ENCODE results near the gene CLSTN2. TPM values are rescaled to one million over a fixed set of nuclear protein-coding genes. Genes with fewer than 3 reads are reported as not detected.

CLSTN2 gene
- polyA plus RNA-seq, 1 experiment = 0.04 TPM

GRCh38 chr3:140344082-140344454 is 409.1 kb downstream of the CLSTN2 start:
- H3K4me3 ChIP-seq (ENCODE audit: low read depth, low read length) = no peak overlapping the region
- CTCF ChIA-PET = no interaction called here
- no peak for DNase-seq (ENCODE audit: low read depth, low spot score)
- H3K9me3 ChIP-seq (ENCODE audit: control insufficient read depth, insufficient read depth, low read length) = no peaks in the 10 kb centered on the region
- no peak overlapping the region for H3K27ac ChIP-seq (ENCODE audit: low read depth, low read length)
- TF ChIP-seq, protein P1, sequence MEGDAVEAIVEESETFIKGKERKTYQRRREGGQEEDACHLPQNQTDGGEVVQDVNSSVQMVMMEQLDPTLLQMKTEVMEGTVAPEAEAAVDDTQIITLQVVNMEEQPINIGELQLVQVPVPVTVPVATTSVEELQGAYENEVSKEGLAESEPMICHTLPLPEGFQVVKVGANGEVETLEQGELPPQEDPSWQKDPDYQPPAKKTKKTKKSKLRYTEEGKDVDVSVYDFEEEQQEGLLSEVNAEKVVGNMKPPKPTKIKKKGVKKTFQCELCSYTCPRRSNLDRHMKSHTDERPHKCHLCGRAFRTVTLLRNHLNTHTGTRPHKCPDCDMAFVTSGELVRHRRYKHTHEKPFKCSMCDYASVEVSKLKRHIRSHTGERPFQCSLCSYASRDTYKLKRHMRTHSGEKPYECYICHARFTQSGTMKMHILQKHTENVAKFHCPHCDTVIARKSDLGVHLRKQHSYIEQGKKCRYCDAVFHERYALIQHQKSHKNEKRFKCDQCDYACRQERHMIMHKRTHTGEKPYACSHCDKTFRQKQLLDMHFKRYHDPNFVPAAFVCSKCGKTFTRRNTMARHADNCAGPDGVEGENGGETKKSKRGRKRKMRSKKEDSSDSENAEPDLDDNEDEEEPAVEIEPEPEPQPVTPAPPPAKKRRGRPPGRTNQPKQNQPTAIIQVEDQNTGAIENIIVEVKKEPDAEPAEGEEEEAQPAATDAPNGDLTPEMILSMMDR (IDR thresholded peaks at IDR 0.05; ENCODE audit: low read depth, low read length) = no peak
- POLR2A ChIA-PET = no interaction called here
- H3K27me3 ChIP-seq (ENCODE audit: control insufficient read depth, insufficient read depth, low read length) = no peaks in the 10 kb centered on the region

- ChIA-PET POLR2A (no interaction called here), CTCF (no interaction called here)
- Histone ChIP-seq H3K27me3 (ENCODE audit: control insufficient read depth, insufficient read depth, low read length) (no peaks in the 10 kb centered on the region), H3K27ac (ENCODE audit: low read depth, low read length) (no peak overlapping the region), H3K9me3 (ENCODE audit: control insufficient read depth, insufficient read depth, low read length) (no peaks in the 10 kb centered on the region), H3K4me3 (ENCODE audit: low read depth, low read length) (no peak overlapping the region)
- TF ChIP-seq, protein P1 (IDR thresholded peaks at IDR 0.05; ENCODE audit: low read depth, low read length) = no peak
- no peak for DNase-seq (ENCODE audit: low read depth, low spot score)
These were observed 409.7 kb downstream of the CLSTN2 start for GRCh38 chr3:140344601-140345205.

DNA sequence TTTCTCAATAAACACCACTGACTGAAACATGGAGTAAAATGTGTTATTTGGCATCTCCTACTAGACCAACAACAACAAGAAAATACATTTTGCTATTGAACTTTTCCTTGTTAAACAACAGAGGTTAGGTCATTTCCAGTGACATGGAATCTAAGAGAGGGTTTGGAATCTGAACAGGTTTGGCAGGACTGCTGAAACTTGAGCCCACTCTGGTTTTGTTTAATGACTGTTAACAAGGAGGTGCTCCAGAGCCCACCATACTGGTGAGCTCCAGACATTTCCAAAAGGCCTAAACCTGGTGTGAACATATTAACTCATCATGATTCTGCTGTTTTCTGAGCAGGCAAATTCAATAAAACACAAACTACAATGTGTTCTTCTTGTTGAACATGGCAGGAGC is 412.2 kb downstream of the CLSTN2 start:
- no peaks in the 10 kb centered on the region for H3K27me3 ChIP-seq (ENCODE audit: control insufficient read depth, insufficient read depth, low read length)
- TF ChIP-seq, protein P1 (IDR thresholded peaks at IDR 0.05; ENCODE audit: low read depth, low read length) = no peak
- no peak overlapping the region for H3K27ac ChIP-seq (ENCODE audit: low read depth, low read length)
- H3K4me3 ChIP-seq (ENCODE audit: low read depth, low read length) = no peak overlapping the region
- POLR2A ChIA-PET = no interaction called here
- CTCF ChIA-PET = no interaction called here
- no peak for DNase-seq (ENCODE audit: low read depth, low spot score)
- no peaks in the 10 kb centered on the region for H3K9me3 ChIP-seq (ENCODE audit: control insufficient read depth, insufficient read depth, low read length)

GRCh38 chr3:140349938-140350337 is 415.0 kb downstream of the CLSTN2 start:
- TF ChIP-seq, protein P1 (IDR thresholded peaks at IDR 0.05; ENCODE audit: low read depth, low read length) = no peak
- Histone ChIP-seq H3K4me3 (ENCODE audit: low read depth, low read length) (no peak overlapping the region), H3K27ac (ENCODE audit: low read depth, low read length) (no peak overlapping the region), H3K9me3 (ENCODE audit: control insufficient read depth, insufficient read depth, low read length) (no peaks in the 10 kb centered on the region), H3K27me3 (ENCODE audit: control insufficient read depth, insufficient read depth, low read length) (no peaks in the 10 kb centered on the region)
- ChIA-PET POLR2A (no interaction called here), CTCF (no interaction called here)
- DNase-seq (ENCODE audit: low read depth, low spot score) = no peak

DNA sequence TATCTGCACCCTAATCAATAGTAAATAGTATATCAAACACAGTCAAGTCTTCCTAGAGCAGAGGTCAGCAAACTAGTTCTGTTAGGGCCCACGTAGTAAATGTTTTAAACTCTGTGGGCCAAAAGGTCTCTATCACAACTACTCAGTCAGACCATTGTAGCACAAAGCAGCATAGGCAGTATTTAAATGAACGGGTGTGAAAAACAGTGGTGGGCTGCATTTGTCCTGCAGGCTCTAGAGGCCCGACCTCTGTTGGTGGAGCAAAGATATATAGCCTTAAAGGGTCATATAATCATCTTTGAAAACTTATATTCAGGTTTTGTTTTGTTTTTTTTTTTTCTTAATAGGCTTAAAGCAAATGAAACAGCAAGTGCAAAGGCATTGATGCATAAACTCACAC is 416.5 kb downstream of the CLSTN2 start:
- POLR2A ChIA-PET = no interaction called here
- TF ChIP-seq, protein P1 (IDR thresholded peaks at IDR 0.05; ENCODE audit: low read depth, low read length) = no peak
- no peak overlapping the region for H3K4me3 ChIP-seq (ENCODE audit: low read depth, low read length)
- CTCF ChIA-PET = no interaction called here
- no peak overlapping the region for H3K27ac ChIP-seq (ENCODE audit: low read depth, low read length)
- no peaks in the 10 kb centered on the region for H3K27me3 ChIP-seq (ENCODE audit: control insufficient read depth, insufficient read depth, low read length)
- no peak for DNase-seq (ENCODE audit: low read depth, low spot score)
- no peaks in the 10 kb centered on the region for H3K9me3 ChIP-seq (ENCODE audit: control insufficient read depth, insufficient read depth, low read length)
